Esophagus muscularis mucosa (tissue), 3 donors: ENCODE results near the gene ZBTB33.

ENCODE experiments used
- CTCF ChIP-seq, 3 experiments: fragments of 200-600 bp in 2 of 3; fragments of 450-650 bp in 1 of 3; sonication (generic) in 2 of 3; IDR thresholded peaks; one replicate each; pipeline ENCODE4 v1.5.1; 2017 to 2019; ENCODE audit warnings: antibody characterized with exemption in 3 of 3, mild to moderate bottlenecking in 2 of 3, moderate library complexity in 1 of 3
- POLR2A ChIP-seq: fragments of 450-650 bp; IDR thresholded peaks from one replicate; pipeline ENCODE4 v1.6.1; 2017; ENCODE audit warnings: antibody characterized with exemption, moderate library complexity, mild to moderate bottlenecking, low read depth

- TF ChIP-seq CTCF (IDR thresholded peaks at IDR 0.05) = no peak
- TF ChIP-seq POLR2A = no peak
These were observed 9.8 kb downstream of the ZBTB33 start for GRCh38 chrX:120260369-120260768.
